ENCODE data around the gene CTTNBP2. TPM values are rescaled to one million over a fixed set of nuclear protein-coding genes. Genes with fewer than 3 reads are reported as not detected.

CTTNBP2 gene
- total RNA-seq, 1 donor from 2014 or later: 1.2 TPM

- H3K4me3 ChIP-seq: no peak overlapping the region
- no peak for DNase-seq
- TF ChIP-seq CTCF (IDR thresholded peaks at IDR 0.05; ENCODE audit: borderline replicate concordance): no peak
- intact Hi-C loops (cut with micrococcal nuclease): no loop called here
- no peaks in the 10 kb centered on the region for H3K36me3 ChIP-seq
- no peak overlapping the region for H3K27ac ChIP-seq (replicated peaks)
- no peaks in the 10 kb centered on the region for H3K4me1 ChIP-seq
- no peaks in the 10 kb centered on the region for H3K9me3 ChIP-seq (replicated peaks)
- H3K27me3 ChIP-seq (ENCODE audit: low read depth): peaks cover 4% of the 10 kb centered on the region
Measured at GRCh38 chr7:117689406-117689805, 183.8 kb downstream of the CTTNBP2 start.

- no peak for TF ChIP-seq CTCF (IDR thresholded peaks at IDR 0.05; ENCODE audit: borderline replicate concordance)
- Histone ChIP-seq H3K4me3 (no peak overlapping the region), H3K27me3 (ENCODE audit: low read depth) (peaks cover 4% of the 10 kb centered on the region), H3K4me1 (no peaks in the 10 kb centered on the region), H3K9me3 (replicated peaks) (no peaks in the 10 kb centered on the region), H3K27ac (replicated peaks) (no peak overlapping the region), H3K36me3 (no peaks in the 10 kb centered on the region)
- DNase-seq: no peak
- intact Hi-C loops (cut with micrococcal nuclease): no loop called here
Measured at GRCh38 chr7:117688126-117688525, 185.1 kb downstream of the CTTNBP2 start.

GRCh38 chr7:117686311-117686935 lies 186.8 kb downstream of the CTTNBP2 start:
- intact Hi-C loops (cut with micrococcal nuclease): no loop called here
- Histone ChIP-seq H3K9me3 (replicated peaks) (no peaks in the 10 kb centered on the region), H3K27ac (replicated peaks) (no peak overlapping the region), H3K4me3 (no peak overlapping the region), H3K36me3 (no peaks in the 10 kb centered on the region), H3K4me1 (no peaks in the 10 kb centered on the region), H3K27me3 (ENCODE audit: low read depth) (peaks cover 4% of the 10 kb centered on the region)
- no peak for TF ChIP-seq CTCF (IDR thresholded peaks at IDR 0.05; ENCODE audit: borderline replicate concordance)
- DNase-seq: no peak

GRCh38 chr7:117685795-117686194 lies 187.4 kb downstream of the CTTNBP2 start:
- intact Hi-C loops (cut with micrococcal nuclease): no loop called here
- H3K4me3 ChIP-seq: no peak overlapping the region
- DNase-seq: no peak
- no peaks in the 10 kb centered on the region for H3K36me3 ChIP-seq
- H3K27ac ChIP-seq (replicated peaks): no peak overlapping the region
- peaks cover 9% of the 10 kb centered on the region for H3K27me3 ChIP-seq (ENCODE audit: low read depth)
- H3K9me3 ChIP-seq (replicated peaks): no peaks in the 10 kb centered on the region
- no peak for TF ChIP-seq CTCF (IDR thresholded peaks at IDR 0.05; ENCODE audit: borderline replicate concordance)
- no peaks in the 10 kb centered on the region for H3K4me1 ChIP-seq

GRCh38 chr7:117683430-117684175 lies 189.6 kb downstream of the CTTNBP2 start:
- no peak for TF ChIP-seq CTCF (IDR thresholded peaks at IDR 0.05; ENCODE audit: borderline replicate concordance)
- intact Hi-C loops (cut with micrococcal nuclease): no loop called here
- peaks cover 22% of the 10 kb centered on the region for H3K27me3 ChIP-seq (ENCODE audit: low read depth)
- H3K4me1 ChIP-seq: no peaks in the 10 kb centered on the region
- no peaks in the 10 kb centered on the region for H3K9me3 ChIP-seq (replicated peaks)
- DNase-seq: no peak
- H3K4me3 ChIP-seq: no peak overlapping the region
- no peak overlapping the region for H3K27ac ChIP-seq (replicated peaks)
- no peaks in the 10 kb centered on the region for H3K36me3 ChIP-seq
